A673 (cell line): ENCODE data around the gene ITIH5. TPM values are rescaled to one million over a fixed set of nuclear protein-coding genes. Genes with fewer than 3 reads are reported as not detected.

Experiments
- BruUV-seq: library from RNA; stranded (reverse); fragments of 400-500 nt; replicated peaks from 2 replicates; lab custom pipeline; 2021; lab: Mats Ljungman, UMichigan
- CTCF ChIA-PET: fragments of 300-600 bp; sonication (Branson Sonifier 250); formaldehyde crosslinking; loops from one replicate; lab custom pipeline; 2022; ENCODE audit warnings: antibody characterized with exemption; lab: Charles Lee
- POLR2A ChIA-PET: fragments of 300-600 bp; sonication (Branson Sonifier 250); formaldehyde crosslinking; loops from one replicate; lab custom pipeline; 2022; ENCODE audit warnings: antibody characterized with exemption; ENCODE audit not compliant: low non-redundant PET; lab: Charles Lee
- DNase-seq: peaks from one replicate; pipeline ENCODE4 v3.0.0-alpha.2; 2015; ENCODE audit warnings: low spot score
- H3K27ac ChIP-seq: fragments of 200-600 bp; sonication (generic); 2 replicates; pipeline ENCODE4 v1.5.1; 2016; ENCODE audit warnings: mixed run types, low read depth, mild to moderate bottlenecking, mixed read lengths, antibody characterized with exemption, low read length; ENCODE audit not compliant: poor library complexity, severe bottlenecking
- H3K27me3 ChIP-seq: fragments of 200-600 bp; sonication (generic); replicated peaks from 2 replicates; pipeline ENCODE4 v1.6.1; 2017; ENCODE audit warnings: mixed run types, low read depth, mild to moderate bottlenecking, mixed read lengths, antibody characterized with exemption, low read length; ENCODE audit not compliant: insufficient read depth, poor library complexity
- H3K36me3 ChIP-seq: fragments of 200-600 bp; sonication (generic); 2 replicates; pipeline ENCODE4 v1.6.1; 2016; ENCODE audit warnings: mixed run types, mild to moderate bottlenecking, mixed read lengths, antibody characterized with exemption, low read length; ENCODE audit not compliant: insufficient read depth, poor library complexity, severe bottlenecking
- H3K4me1 ChIP-seq: fragments of 200-600 bp; sonication (generic); 2 replicates; pipeline ENCODE4 v1.6.1; 2017; ENCODE audit warnings: mixed run types, mild to moderate bottlenecking, mixed read lengths, antibody characterized with exemption, low read length; ENCODE audit not compliant: insufficient read depth, poor library complexity, severe bottlenecking
- H3K4me3 ChIP-seq: fragments of 200-600 bp; sonication (generic); 2 replicates; pipeline ENCODE4 v1.5.1; 2016; ENCODE audit warnings: low read depth, mixed run types, mild to moderate bottlenecking, mixed read lengths, low read length; ENCODE audit not compliant: poor library complexity, severe bottlenecking
- H3K9me3 ChIP-seq: fragments of 200-600 bp; sonication (generic); 2 replicates; pipeline ENCODE4 v1.6.1; 2016; ENCODE audit warnings: mixed run types, low read depth, mild to moderate bottlenecking, mixed read lengths, antibody characterized with exemption, low read length; ENCODE audit not compliant: poor library complexity, severe bottlenecking
- CTCF ChIP-seq: fragments of 300-800, 200-600 bp; sonication (generic); conservative IDR thresholded peaks from 2 replicates; pipeline ENCODE4 v1.5.1; 2017; ENCODE audit warnings: low read depth, mild to moderate bottlenecking, antibody characterized with exemption, low read length, moderate library complexity, mixed read lengths
- EZH2 ChIP-seq: fragments of 200-600 bp; sonication (generic); IDR thresholded peaks from 2 replicates; pipeline ENCODE4 v1.6.1; 2017; ENCODE audit warnings: borderline replicate concordance, low read depth, mild to moderate bottlenecking, mixed read lengths, antibody characterized with exemption, low read length; ENCODE audit not compliant: poor library complexity, severe bottlenecking
- intact Hi-C: fragments of 100-400 bp; cut with micrococcal nuclease; formaldehyde crosslinking; loops from one replicate; pipeline ENCODE4 v1.10.0; 2022; ENCODE audit not compliant: unreplicated experiment
- total RNA-seq: library from RNA; stranded (reverse); gene quantifications from 2 replicates; pipeline ENCODE4 v1.2.3, GENCODE V29; 2021

Gene ITIH5
- total RNA-seq, 1 experiment from 2014 or later, result not detected

GRCh38 chr10:7571981-7572380 is 94.8 kb downstream of the ITIH5 start:
- no peak overlapping the region for H3K27ac ChIP-seq
- BruUV-seq, result no TSS peak
- POLR2A ChIA-PET, result no interaction called here
- CTCF ChIA-PET, result no interaction called here
- no peak for DNase-seq
- no peaks in the 10 kb centered on the region for H3K36me3 ChIP-seq
- TF ChIP-seq EZH2, result no peak
- no peak for TF ChIP-seq CTCF
- H3K4me3 ChIP-seq, result no peak overlapping the region
- H3K27me3 ChIP-seq, result no peaks in the 10 kb centered on the region
- no peaks in the 10 kb centered on the region for H3K9me3 ChIP-seq
- intact Hi-C loops, result no loop called here
- H3K4me1 ChIP-seq, result no peaks in the 10 kb centered on the region

DNA sequence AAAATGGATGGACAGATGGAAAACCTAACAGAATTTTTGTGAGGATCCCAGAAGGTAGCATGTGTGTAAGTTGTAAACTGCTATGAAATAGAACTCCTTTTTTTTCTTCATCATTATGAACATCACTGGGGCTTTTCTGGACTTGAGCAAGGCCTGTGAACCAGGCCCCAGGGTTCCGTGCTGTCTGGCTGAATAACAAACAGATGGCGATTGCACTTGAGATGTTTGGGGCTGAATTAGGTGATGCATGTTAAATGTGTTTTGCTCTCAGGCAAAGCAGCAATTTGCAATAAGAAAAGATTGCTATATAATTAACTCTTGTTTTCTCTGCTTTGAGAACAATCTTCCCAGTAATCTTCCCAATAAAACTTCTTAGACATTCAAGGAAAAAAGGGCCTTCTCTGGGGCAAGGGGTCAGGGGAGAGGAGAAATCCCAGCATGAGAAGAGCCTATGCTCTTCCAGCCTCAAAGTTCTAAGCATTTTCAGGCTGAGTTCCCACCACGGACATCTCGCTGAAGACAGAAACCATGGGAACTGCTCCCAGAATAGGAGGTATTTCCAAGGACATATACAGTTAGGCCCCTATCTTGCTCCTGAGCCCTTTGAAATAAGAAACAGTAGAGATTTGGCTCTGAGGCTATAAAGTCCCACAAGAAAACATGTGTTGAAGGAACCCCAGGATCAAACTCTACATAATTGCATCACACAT is 98.7 kb downstream of the ITIH5 start:
- H3K4me3 ChIP-seq, result no peak overlapping the region
- H3K4me1 ChIP-seq, result peaks cover 10% of the 10 kb centered on the region
- no peak overlapping the region for H3K27ac ChIP-seq
- BruUV-seq, result no TSS peak
- no peaks in the 10 kb centered on the region for H3K9me3 ChIP-seq
- intact Hi-C loops, result no loop called here
- no peak for DNase-seq
- CTCF ChIA-PET, result no interaction called here
- no peaks in the 10 kb centered on the region for H3K36me3 ChIP-seq
- H3K27me3 ChIP-seq, result no peaks in the 10 kb centered on the region
- POLR2A ChIA-PET, result no interaction called here
- no peak for TF ChIP-seq EZH2
- no peak for TF ChIP-seq CTCF

- H3K9me3 ChIP-seq, result no peaks in the 10 kb centered on the region
- no peak overlapping the region for H3K4me3 ChIP-seq
- intact Hi-C loops, result no loop called here
- no peak for TF ChIP-seq CTCF
- no peak for TF ChIP-seq EZH2
- no peaks in the 10 kb centered on the region for H3K27me3 ChIP-seq
- no peak overlapping the region for H3K27ac ChIP-seq
- ChIA-PET CTCF (no interaction called here), POLR2A (no interaction called here)
- BruUV-seq, result no TSS peak
- DNase-seq, result no peak
- H3K36me3 ChIP-seq, result no peaks in the 10 kb centered on the region
- peaks cover 11% of the 10 kb centered on the region for H3K4me1 ChIP-seq
Measured at GRCh38 chr10:7566891-7567290, 99.9 kb downstream of the ITIH5 start.
